Left ventricle myocardium inferior (tissue), 1 donor: Measurements from ENCODE around the gene AGTR1. TPM values are rescaled to one million over a fixed set of nuclear protein-coding genes. Genes with fewer than 3 reads are reported as not detected.

Experiments used
- DNase-seq: peaks from one replicate; pipeline ENCODE4 v3.0.0-alpha.2; 2020
- H3K27ac ChIP-seq: fragments of 200-600 bp; replicated peaks from 2 replicates; pipeline ENCODE4 v1.8.0; 2021
- H3K27me3 ChIP-seq: fragments of 200-600 bp; 2 replicates; pipeline ENCODE4 v1.8.0; 2021; ENCODE audit warnings: low read depth
- H3K36me3 ChIP-seq: fragments of 200-600 bp; 2 replicates; pipeline ENCODE4 v1.8.0; 2021
- H3K4me1 ChIP-seq: fragments of 200-600 bp; 2 replicates; pipeline ENCODE4 v1.8.0; 2021
- H3K4me3 ChIP-seq: fragments of 200-600 bp; 2 replicates; pipeline ENCODE4 v1.8.0; 2021; ENCODE audit warnings: mild to moderate bottlenecking, moderate library complexity
- H3K9me3 ChIP-seq: fragments of 200-600 bp; replicated peaks from 2 replicates; pipeline ENCODE4 v1.8.0; 2021
- intact Hi-C: fragments of 100-400 bp; cut with micrococcal nuclease; formaldehyde crosslinking; loops from one replicate; pipeline ENCODE4 v1.11.0; 2022
- total RNA-seq: library from RNA; stranded (reverse); fragmentation: NEBNext Ultra II Directional; extraction: Animal tissue kit (Norgen Biotek cat#: 25700); gene quantifications from one replicate; pipeline ENCODE4 v1.2.1, GENCODE V29; 2021
- TF ChIP-seq, protein P1 (sequence below): fragments of 200-600 bp; IDR thresholded peaks from 2 replicates; pipeline ENCODE4 v1.8.0; 2021; ENCODE audit warnings: antibody characterized with exemption, mild to moderate bottlenecking, borderline replicate concordance
- donor health status: DM: no; HTN: yes; CAD: no; lungs with severe emphysema.

The AGTR1 gene
- total RNA-seq, 1 donor from 2014 or later, result 1.2 TPM

DNA sequence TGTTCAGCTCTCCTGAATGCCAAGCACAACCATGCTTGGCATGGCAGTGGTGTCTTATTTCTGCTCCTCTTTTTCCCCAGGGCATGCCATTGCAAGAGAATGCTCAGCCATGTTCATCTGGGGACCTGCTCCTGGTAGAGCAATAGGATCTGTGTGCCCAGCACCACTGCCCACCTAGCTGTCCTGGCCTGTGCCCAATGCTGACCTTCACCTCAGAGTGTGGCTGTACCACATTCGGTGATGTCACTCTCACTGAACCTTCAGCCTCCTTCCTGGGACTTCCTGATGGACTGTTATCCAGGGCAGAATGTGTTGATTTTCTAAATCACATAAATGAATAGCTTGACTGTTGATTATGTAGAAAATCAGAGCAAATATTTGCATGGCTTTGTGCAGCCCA is 42.0 kb downstream of the AGTR1 start:
- no peak for DNase-seq
- no peaks in the 10 kb centered on the region for H3K27me3 ChIP-seq
- no peaks in the 10 kb centered on the region for H3K36me3 ChIP-seq
- H3K4me3 ChIP-seq, result no peak overlapping the region
- intact Hi-C loops, result no loop called here
- TF ChIP-seq, protein P1, sequence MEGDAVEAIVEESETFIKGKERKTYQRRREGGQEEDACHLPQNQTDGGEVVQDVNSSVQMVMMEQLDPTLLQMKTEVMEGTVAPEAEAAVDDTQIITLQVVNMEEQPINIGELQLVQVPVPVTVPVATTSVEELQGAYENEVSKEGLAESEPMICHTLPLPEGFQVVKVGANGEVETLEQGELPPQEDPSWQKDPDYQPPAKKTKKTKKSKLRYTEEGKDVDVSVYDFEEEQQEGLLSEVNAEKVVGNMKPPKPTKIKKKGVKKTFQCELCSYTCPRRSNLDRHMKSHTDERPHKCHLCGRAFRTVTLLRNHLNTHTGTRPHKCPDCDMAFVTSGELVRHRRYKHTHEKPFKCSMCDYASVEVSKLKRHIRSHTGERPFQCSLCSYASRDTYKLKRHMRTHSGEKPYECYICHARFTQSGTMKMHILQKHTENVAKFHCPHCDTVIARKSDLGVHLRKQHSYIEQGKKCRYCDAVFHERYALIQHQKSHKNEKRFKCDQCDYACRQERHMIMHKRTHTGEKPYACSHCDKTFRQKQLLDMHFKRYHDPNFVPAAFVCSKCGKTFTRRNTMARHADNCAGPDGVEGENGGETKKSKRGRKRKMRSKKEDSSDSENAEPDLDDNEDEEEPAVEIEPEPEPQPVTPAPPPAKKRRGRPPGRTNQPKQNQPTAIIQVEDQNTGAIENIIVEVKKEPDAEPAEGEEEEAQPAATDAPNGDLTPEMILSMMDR, result no peak
- H3K4me1 ChIP-seq, result no peaks in the 10 kb centered on the region
- H3K27ac ChIP-seq, result no peak overlapping the region
- H3K9me3 ChIP-seq, result no peaks in the 10 kb centered on the region

DNA sequence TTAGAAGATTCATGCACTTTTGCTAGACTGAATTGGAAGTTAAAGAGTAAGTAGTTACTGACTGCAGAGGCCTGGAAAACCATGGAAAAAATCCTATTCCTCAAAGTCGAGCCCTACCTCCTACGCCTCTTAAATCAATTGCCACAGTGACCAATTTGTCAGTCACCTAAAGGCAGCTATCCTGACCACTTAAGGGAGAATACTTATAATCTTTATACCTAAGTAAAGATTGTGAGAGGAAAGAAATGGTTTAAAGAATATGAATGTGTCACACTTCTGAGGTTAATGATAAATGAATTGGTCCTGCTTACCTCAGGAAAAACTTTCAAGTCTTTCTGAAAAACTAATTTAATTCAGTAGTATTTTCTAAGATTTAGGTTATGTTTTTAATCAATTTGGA is 42.6 kb downstream of the AGTR1 start:
- intact Hi-C loops, result no loop called here
- Histone ChIP-seq H3K4me1 (no peaks in the 10 kb centered on the region), H3K4me3 (no peak overlapping the region), H3K36me3 (no peaks in the 10 kb centered on the region), H3K27me3 (no peaks in the 10 kb centered on the region), H3K27ac (no peak overlapping the region), H3K9me3 (no peaks in the 10 kb centered on the region)
- DNase-seq, result no peak
- TF ChIP-seq, protein P1, result no peak

DNA sequence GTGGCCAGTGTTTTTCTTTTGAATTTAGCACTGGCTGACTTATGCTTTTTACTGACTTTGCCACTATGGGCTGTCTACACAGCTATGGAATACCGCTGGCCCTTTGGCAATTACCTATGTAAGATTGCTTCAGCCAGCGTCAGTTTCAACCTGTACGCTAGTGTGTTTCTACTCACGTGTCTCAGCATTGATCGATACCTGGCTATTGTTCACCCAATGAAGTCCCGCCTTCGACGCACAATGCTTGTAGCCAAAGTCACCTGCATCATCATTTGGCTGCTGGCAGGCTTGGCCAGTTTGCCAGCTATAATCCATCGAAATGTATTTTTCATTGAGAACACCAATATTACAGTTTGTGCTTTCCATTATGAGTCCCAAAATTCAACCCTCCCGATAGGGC is 43.5 kb downstream of the AGTR1 start:
- TF ChIP-seq, protein P1, result no peak
- Histone ChIP-seq H3K9me3 (no peaks in the 10 kb centered on the region), H3K4me3 (no peak overlapping the region), H3K27me3 (no peaks in the 10 kb centered on the region), H3K4me1 (no peaks in the 10 kb centered on the region), H3K36me3 (no peaks in the 10 kb centered on the region), H3K27ac (no peak overlapping the region)
- no peak for DNase-seq
- intact Hi-C loops, result no loop called here

DNA sequence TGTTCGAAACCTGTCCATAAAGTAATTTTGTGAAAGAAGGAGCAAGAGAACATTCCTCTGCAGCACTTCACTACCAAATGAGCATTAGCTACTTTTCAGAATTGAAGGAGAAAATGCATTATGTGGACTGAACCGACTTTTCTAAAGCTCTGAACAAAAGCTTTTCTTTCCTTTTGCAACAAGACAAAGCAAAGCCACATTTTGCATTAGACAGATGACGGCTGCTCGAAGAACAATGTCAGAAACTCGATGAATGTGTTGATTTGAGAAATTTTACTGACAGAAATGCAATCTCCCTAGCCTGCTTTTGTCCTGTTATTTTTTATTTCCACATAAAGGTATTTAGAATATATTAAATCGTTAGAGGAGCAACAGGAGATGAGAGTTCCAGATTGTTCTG is 44.4 kb downstream of the AGTR1 start:
- H3K27ac ChIP-seq, result no peak overlapping the region
- H3K27me3 ChIP-seq, result no peaks in the 10 kb centered on the region
- DNase-seq, result no peak
- intact Hi-C loops, result no loop called here
- no peaks in the 10 kb centered on the region for H3K4me1 ChIP-seq
- H3K36me3 ChIP-seq, result no peaks in the 10 kb centered on the region
- no peak overlapping the region for H3K4me3 ChIP-seq
- no peaks in the 10 kb centered on the region for H3K9me3 ChIP-seq
- TF ChIP-seq, protein P1, result no peak

DNA sequence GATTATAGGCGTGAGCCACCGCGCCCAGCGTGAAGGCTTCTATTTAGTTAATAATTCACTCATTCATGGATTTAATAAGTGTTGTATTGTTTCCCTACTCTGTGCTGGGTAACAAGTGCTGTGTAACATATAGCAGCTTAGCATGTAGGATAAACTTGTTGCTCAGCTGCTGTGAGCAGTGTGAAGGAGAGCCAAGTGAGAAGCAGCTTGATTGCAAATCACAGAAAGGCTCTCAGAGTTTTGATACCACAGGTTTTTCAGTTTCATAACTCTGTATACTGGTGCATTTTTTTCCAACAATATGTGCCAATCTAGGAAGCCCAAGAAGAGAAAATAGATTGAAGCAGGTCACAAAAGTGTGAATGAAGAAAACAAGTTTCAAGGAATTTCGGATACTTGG is 48.4 kb downstream of the AGTR1 start:
- intact Hi-C loops, result no loop called here
- Histone ChIP-seq H3K27ac (no peak overlapping the region), H3K36me3 (no peaks in the 10 kb centered on the region), H3K9me3 (no peaks in the 10 kb centered on the region), H3K27me3 (no peaks in the 10 kb centered on the region), H3K4me1 (no peaks in the 10 kb centered on the region), H3K4me3 (no peak overlapping the region)
- no peak for DNase-seq
- TF ChIP-seq, protein P1, result no peak

DNA sequence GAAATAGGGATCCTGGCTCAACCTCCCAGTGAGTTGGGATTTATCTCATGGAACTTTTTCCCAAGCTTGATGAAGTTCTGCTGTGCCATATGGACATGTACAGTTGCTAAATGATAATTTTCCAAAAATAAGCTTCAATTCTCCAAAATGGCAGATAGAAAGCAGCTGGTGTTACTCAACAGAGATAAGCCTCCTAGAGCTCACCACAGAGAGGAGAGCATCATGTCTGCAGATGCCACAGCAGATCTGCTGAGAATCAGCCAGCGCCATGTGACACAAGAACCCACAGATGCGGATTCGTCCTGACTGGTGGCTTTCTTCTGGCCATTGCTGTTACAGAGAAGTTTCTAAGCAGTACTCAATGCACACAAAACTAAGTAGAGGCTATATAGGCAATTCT is 50.6 kb downstream of the AGTR1 start:
- TF ChIP-seq, protein P1, result no peak
- no peak overlapping the region for H3K27ac ChIP-seq
- H3K4me3 ChIP-seq, result no peak overlapping the region
- H3K36me3 ChIP-seq, result no peaks in the 10 kb centered on the region
- no peaks in the 10 kb centered on the region for H3K4me1 ChIP-seq
- intact Hi-C loops, result no loop called here
- H3K9me3 ChIP-seq, result no peaks in the 10 kb centered on the region
- H3K27me3 ChIP-seq, result no peaks in the 10 kb centered on the region
- DNase-seq, result no peak
